ENCODE data around the gene PET100. TPM values are rescaled to one million over a fixed set of nuclear protein-coding genes. Genes with fewer than 3 reads are reported as not detected.

The PET100 gene
- total RNA-seq, 1 donor from 2014 or later, result 91.7 TPM

- ATAC-seq, result peak; percentile 82
Measured at GRCh38 chr19:7652061-7652641, 22.6 kb downstream of the PET100 start.

DNA sequence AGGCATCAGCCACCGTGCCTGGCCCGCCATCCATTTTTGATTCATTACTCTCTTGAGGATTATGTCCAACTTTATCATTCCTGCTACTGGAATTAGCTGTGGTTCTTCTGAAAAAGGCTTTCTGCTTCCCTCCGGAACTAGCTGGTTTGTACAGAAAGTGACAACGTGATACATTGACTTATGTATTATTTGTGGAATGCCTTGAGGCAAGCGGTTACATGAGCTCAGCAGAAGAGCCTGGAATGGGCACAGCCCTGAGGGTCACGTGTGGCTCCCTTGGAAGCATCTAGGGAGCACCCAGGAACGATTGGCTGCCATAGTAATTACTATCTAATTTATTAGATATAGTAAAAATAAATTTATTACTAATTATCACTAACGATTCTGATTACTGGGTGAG is 24.8 kb downstream of the PET100 start:
- no peak for ATAC-seq

DNA sequence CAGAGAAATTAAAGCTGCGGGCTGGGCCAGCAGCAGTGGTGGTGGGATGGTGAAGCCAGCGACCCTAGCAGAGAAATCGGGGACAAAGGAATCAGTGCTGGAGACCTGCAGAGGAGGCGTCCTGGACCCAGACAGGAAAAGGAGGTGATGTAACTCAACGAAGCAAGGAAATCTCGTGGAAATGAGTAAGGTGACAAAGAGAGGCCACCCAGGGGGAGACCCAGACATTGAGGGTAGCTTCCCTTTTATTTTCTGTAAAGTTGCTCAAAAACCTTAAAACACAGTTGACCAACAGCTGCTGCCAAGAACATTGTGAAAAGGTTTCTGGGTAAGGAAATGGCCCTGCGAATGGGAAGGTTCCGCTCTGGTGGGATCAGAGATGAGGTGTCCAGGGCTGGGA is 26.0 kb downstream of the PET100 start:
- no peak for ATAC-seq

DNA sequence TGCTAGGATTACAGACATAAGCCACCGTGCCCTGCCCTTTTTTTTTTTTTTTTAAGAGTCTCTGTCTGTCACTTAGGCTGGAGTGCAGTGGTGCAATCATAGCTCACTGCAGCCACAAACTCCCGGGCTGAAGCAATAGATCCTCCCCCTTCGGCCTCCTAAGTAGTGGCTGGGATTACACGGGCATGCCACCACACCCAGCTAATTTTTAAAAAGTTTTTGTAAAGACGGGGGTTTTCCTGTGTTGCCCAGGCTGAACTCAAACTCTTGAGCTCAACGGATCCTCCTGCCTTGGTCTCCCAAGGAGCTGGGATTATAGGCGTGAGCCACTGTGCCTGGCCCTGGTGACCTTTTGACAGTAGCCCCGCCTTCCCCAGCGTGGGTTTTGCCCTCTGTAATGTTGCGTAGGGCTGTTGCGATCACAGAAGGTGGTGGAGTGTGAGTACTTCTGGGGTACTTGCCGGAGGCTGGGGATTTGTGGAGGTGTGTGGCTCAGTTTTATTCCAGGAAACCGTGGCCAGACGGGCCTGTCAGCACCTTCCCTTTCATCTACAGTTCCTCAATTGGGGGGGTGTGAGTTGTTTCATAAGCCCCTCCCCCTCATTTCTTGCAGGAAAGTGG is 27.6 kb downstream of the PET100 start:
- peak; percentile 48 for ATAC-seq

DNA sequence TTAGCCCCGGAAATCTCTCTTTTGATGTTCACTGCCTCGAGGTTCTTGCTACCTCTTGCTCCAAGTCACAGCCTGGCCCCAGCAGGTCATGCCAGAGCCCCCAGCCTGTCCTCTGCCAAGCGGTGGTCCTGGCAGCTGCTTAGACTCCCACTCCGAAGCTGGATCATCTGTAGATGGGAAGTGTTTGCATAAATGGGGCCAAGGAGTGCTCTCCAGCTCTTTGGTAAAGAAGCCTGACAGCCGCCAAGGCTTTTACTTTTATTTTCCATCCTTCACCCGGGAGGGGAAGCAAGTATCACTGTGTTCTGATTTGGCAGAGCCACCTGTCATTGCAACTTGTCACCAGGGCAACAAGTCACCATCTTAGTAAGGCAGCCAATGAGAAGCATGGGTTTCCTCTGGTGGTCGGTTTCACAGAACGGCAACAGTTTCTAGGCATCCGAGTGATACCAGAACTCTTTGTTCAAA is 28.7 kb downstream of the PET100 start:
- ATAC-seq, result no peak

- no peak for ATAC-seq
Measured at GRCh38 chr19:7661744-7662538, 32.3 kb downstream of the PET100 start.

DNA sequence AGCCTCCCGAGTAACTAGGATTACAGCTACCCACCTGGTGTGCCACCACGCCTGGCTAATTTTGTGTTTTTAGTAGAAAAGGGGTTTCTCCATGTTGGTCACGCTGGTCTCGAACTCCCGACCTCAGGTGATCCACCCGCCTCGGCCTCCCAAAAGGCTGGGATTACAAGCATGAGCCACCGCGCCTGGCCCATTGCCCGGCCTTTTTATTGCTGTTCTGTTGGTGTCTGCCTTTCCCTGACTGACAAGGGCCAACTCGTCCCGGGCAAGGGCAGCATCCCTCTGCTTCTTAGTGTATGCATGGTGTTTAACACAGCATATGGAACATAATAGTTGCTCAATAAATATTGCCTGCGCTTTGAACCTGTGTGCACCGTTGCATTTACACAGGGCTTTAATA is 33.1 kb downstream of the PET100 start:
- no peak for ATAC-seq

- no peak for ATAC-seq
Measured at GRCh38 chr19:7663706-7664105, 34.1 kb downstream of the PET100 start.

DNA sequence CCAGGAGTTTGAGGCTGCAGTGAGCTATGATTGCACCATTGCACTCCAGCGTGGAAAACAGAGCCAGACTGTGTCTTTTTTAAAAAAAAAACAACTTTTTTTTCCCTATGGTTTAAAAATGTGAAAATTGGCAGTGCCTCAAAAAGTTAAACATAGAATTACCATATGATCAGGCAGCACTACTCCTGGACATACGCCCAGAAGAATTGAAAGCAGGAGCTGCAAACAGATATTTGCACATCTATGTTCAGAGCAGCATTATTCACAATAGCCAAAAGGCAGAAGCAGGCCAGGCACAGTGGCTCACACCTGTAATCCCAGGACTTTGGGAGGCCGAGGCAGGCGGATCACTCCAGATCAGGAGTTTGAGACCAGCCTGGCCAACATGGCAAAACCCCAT is 35.5 kb downstream of the PET100 start:
- no peak for ATAC-seq

DNA sequence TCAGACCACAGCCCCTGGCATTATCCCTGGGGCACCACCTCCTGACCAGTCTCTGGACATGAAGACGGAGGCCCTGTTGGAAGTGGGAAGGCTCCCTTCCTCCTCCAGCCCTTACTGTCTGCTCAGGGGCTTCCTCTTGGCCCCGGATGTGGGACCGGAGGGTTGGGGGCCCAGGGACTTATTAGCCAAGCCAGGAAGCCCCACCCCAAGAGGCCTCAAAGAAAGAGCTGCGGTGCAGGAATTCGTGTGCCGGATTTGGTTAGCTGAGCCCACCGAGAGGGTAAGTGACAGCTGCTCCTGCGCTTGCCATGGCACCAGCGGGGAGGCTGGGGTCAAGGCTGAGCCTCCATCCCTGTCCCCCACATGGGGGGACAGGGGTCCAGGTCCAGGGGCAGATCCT is 39.2 kb downstream of the PET100 start, which contains the start of gene RETN:
RETN (plus strand) TSS at position 208 of the 400 bp plus-strand sequence. CDS start 278 bp downstream, outside the sequence.
- ATAC-seq, result no peak

DNA sequence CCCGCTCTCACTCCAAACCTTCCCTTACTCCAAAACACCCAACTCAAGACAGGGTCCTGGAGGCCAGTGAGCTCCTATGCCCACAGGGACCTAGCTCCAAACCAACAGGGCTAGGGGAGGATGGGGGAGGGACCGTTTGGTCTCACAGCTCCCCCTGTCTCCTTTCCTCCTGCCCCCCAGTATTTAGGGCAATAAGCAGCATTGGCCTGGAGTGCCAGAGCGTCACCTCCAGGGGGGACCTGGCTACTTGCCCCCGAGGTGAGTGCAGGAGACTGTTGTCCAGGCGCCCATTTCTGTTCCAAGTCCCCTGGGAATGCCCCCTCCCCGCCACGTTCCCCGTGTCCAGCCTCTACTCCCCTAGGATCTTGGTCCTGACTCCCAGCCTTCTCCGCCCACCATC is 40.0 kb downstream of the PET100 start:
- no peak for ATAC-seq

- no peak for ATAC-seq
Measured at GRCh38 chr19:7670150-7670783, 40.7 kb downstream of the PET100 start.

DNA sequence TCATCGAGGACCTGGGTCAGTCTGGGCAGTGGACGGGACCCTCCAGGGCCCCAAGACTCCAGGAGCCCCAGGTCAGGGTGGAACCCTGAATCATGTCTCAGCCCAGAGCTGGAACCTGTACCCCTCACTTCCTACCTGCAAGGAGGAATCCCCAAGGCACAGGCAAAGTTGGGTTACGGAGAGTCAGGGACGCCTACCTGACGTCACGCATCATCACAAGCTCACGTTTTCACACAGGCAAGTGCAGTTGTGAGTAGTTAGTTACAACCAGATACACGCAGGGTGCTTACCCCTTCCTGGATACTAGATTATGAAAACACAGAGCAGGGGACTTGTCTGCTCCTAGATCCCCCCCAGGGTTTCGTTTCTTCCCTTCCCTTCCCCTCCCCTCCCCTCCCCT is 41.2 kb downstream of the PET100 start:
- ATAC-seq, result no peak

DNA sequence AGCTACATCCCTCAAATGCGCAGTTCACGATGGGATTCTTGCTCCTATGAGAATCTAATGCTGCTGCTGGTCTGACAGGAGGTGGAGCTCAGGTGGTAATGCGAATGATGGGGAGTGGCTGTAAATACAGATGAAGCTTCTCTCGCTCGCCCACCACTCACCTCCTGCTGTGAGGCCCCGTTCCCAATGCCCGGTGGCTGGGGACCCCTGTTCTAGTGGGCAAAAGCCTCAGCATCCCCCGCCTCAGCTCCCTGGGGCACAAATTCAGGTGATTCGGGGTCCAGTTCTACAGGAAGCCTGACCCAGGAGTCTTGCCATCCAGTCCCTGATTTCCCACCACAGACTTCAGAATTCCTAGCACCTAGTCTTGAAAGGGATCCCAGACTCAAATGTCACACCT is 42.9 kb downstream of the PET100 start:
- no peak for ATAC-seq

DNA sequence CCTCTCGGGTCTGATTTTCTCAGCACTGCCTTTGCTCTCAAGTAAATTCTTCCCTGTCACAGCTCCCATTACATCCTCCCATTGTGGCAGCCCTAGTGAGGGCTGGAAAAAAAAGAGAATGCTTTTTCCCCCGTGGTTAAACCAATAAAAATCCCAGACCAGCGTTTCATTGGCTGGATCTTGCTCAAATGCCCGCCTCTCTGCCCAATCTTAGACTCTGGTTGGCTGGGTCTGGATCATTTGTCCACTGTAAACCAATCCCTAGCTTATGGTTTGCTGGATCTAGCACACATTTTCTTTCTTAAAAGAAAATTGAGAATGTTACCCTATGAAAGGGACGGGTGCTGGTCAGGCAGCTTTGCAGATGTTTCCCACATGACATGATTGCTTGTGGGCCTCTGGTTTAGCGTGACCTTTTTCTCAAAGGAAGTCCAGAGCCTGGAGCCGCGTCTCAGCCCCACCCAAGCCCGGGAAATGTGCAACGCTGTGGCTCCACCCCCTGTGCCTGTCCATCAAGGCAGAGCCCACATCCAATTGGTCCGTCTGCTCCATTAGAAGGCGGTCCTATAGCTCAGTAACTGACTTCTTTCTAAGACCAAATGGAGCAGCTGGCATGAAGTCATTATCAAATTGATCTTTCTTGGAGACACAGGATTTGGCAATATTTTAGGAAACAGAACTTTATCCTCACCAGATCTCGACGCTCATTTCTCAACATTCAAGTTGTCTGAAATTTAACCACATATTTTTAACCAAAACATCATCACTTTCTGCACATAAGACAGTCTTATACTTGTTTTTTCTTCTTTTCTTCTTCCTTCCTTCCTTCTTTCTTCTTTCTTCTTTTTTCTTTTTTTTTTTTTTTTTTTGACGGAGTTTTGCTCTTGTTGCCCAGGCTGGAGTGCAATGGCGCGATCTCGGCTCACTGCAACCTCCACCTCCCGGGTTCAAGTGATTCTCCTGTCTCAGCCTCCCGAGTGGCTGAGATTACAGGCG is 44.7 kb downstream of the PET100 start:
- peak; percentile 77 for ATAC-seq

DNA sequence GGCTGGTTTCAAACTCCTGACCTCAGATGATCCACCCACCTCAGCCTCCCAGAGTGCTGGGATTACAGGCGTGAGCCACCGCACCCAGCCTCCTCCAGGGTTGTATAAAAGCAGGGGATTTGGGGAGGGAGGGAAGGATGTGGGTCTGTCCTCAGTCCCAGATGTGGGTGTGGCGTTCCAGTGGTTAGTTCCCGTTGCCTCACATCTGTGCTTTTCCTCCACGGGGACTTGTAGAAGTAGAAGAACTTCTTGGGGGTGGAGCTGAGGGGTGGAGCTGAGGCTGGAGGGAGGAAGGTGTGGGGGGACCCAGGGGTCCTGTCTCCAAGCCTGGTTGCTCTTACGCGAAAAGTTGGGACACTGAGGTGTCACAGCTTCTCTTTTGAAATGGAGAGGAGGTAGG is 46.8 kb downstream of the PET100 start:
- ATAC-seq, result no peak

DNA sequence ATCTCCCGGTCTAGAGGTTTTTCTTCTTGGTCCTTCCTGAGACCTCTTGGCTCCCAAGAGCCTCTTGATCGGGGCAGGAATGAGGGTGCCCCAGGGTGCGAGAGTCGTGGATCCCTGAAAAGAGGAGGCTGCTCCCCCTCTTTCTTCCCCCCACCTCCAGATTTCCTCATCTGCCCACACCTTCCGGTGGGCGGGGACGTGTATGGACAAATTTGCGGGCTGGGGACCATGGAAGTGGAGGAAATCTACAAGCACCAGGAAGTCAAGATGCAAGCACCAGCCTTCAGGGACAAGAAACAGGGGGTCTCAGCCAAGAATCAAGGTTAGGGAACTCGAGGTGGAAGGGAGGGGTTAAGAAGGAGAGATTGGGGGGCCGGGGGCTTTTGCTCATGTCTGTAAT is 47.3 kb downstream of the PET100 start, which contains the start of gene MCEMP1:
MCEMP1 (plus strand) TSS at position 237 of the 400 bp plus-strand sequence; CDS start at position 268, 31 bp downstream.
- ATAC-seq, result no peak

GRCh38 chr19:7677669-7678311 is 48.2 kb downstream of the PET100 start:
- no peak for ATAC-seq

- ATAC-seq, result peak; percentile 47
Measured at GRCh38 chr19:7678971-7679751, 49.6 kb downstream of the PET100 start.

All from esophagus mucosa (tissue), 1 donor.